ENCODE measurements around the gene ATRIP.

The ATRIP gene

DNA sequence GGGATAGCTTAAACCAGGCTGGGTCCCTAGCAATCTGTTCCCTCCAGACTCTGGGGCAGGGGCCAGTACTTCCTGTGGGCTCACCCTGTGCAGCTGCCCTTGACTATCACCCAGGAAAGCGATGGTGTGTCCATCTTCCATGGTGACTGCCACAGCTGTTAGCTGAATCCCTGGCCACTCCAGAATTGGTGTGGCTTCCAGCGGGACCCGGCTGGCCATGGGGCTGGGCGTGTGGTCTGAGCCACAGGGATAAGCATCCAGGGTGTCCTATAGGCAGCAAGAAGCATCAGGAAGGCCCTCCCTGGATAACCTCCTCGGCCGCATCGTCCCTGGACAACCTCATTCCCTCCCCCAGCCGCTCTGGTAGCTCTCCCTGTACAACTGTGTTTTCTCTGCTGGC lies 23.9 kb upstream of the ATRIP start:
- no peak for TF ChIP-seq JUND (IDR thresholded peaks at IDR 0.05; ENCODE audit: low read depth)
- in situ Hi-C loops (cut with HindIII; ENCODE audit: low pct_unique_long_range_greater_than_20kb, low sequenced_read_pairs) = no loop called here
- no peak for DNase-seq (ENCODE audit: low read depth in 1 of 2, low spot score in 1 of 2)

DNA sequence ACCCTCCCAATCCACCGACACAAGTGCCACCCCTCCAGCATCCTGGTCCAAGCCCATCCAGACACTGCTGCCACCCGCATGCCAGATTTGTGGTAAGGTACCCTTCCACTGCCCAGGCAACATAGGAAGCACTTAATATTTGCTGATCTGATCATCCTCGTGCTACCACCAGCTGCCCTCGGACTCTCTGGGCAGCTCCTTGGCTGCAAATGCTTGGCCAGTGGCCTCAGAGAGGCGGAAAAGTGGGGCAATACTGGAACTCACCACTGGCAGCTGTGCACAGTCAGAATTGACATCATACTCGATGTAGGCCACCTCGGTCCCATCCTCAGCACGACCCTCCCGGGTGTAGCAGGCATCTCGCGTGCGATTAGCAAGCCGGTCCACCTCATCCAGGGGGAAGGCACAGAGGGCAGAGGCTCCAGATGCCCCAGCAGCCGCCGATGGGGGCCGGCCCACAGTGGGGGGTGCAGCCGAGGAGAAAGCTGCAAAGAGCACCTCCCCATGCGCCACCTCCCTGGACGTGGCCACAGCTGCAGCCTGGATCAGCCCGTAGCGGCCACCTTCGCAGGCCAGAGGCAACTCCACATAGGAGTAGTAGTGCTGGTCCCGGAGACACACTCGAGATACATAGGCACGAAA lies 23.2 kb upstream of the ATRIP start:
- in situ Hi-C loops (cut with HindIII; ENCODE audit: low pct_unique_long_range_greater_than_20kb, low sequenced_read_pairs) = no loop called here
- DNase-seq (ENCODE audit: low read depth in 1 of 2, low spot score in 1 of 2) = no peak
- TF ChIP-seq JUND (IDR thresholded peaks at IDR 0.05; ENCODE audit: low read depth) = no peak

DNA sequence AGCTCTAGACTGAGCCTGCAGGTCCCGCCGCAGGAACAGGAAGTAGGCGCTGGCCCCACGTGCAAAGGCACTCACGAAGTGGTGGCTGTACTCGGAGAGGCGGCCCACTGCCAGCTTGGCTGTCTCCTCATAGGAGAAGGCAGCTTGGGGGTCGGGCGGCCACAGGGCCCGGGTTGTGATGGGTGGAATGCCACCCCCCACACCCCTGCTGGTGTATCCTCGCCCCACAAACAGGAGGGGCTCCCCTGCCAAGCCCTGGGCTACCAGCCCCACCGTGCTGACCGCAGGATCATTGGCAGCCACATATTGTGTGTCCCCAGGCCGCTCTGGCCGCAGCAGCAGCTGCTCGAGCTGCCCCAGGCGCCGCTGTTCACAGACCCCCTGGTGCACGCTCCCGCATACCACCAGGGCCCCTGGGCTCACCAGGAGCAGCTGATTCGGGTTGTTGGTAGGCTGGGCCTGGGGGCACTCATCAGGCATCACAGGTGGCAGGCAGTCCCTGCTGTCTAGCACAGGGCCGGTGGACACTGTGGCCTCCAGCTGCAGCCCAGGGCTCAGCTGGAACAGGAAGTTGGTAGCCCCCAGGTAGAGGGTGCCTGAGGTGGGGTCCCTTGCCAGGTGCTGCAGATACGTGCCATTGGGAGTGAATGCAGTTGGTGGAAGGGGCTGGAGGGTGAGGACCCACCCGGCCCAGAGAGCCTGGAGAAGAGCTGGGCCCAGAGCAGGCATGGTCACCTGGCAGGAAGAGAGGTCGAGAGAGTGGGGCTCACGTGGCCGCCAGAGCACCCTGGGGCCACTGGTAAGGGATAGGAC lies 22.4 kb upstream of the ATRIP start:
- DNase-seq (ENCODE audit: low read depth in 1 of 2, low spot score in 1 of 2) = no peak
- TF ChIP-seq JUND (IDR thresholded peaks at IDR 0.05; ENCODE audit: low read depth) = no peak
- in situ Hi-C loops (cut with HindIII; ENCODE audit: low pct_unique_long_range_greater_than_20kb, low sequenced_read_pairs) = no loop called here

DNA sequence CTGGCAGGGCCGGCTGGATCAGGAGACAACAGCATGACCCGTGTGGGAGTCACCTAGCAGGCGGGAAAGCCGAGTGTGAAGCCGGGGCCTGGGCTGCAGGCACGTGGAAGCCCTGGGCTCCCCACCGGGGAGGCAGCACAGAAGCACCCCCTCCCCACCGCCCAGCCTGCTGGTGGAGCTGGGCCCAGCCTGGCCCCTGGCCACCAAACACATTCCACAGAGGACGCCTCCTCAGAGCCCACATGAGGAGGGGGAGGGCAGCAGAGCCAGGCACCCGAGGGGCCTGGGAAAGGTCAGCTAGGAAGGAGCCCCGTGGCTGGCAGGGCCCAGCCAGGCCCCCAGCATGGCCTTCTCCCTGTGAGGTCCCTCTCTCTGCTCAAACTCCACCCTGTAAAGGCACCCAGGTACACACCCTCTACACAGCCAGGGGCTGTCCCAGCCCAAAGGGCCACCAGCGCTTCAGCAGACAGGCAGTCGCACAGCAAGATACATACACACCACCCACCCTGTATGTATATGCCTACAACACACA lies 21.2 kb upstream of the ATRIP start:
- TF ChIP-seq JUND (IDR thresholded peaks at IDR 0.05; ENCODE audit: low read depth) = no peak
- in situ Hi-C loops (cut with HindIII; ENCODE audit: low pct_unique_long_range_greater_than_20kb, low sequenced_read_pairs) = no loop called here
- peak in 1 of 2 experiments; percentile 26 for DNase-seq (ENCODE audit: low read depth in 1 of 2, low spot score in 1 of 2)

DNA sequence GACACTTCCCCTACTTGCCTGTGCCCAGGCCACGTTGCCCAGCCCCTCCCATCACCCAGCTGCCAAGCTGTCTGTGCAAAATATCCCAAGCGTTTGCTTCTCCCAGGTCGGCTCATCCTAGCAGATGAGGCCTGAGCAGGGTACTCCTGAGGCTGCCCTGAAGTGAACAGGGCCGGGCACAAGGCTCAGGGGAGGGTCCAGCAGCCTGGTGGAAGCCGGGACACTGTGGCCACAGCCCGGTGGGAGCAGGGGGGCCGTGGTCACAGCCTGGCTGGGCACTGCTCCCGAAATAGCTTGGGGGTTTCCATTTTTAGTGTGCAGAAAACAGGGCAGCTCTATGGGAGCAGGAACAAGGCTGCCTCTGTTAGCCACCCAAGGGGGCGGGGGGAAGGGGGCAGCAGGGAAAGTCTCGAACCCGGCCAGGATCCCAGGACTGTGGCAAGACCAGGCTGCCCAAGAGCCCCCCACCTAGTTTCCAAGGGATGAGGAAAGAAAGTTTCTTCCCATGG lies 20.1 kb upstream of the ATRIP start:
- in situ Hi-C loops (cut with HindIII; ENCODE audit: low pct_unique_long_range_greater_than_20kb, low sequenced_read_pairs) = no loop called here
- DNase-seq (ENCODE audit: low read depth in 1 of 2, low spot score in 1 of 2) = no peak
- TF ChIP-seq JUND (IDR thresholded peaks at IDR 0.05; ENCODE audit: low read depth) = no peak

DNA sequence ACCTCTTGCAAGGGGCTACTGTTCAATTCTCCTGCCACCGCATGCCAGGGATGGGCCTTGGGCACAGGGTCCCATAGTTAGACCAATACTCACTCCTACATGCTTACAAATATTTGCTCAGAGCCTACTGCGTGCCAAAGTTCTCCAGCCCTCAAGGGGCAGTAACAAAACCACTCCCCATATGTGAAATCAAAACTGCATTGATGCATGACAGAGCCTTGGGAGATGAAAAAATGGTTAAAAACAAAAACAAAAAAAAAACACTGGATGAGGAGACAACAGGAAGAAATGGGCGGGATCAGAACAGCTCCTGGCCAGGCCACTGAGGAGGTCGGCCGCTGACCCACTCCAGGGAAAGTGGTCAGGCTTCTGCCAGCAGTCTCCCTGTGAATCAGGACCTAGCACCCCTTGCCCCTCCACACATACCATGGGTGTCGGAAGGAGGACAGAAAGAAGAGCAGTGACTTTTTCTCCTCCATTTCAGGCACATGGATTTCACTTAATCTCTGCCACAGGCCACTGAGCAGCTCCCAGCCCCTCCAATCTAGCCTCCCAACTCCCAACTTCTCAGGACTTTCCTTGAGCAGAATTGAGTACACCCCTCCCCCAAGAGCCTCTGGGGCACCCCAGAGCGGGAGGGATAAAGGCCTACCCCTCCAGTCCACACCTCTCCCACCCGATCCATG lies 19.4 kb upstream of the ATRIP start:
- in situ Hi-C loops (cut with HindIII; ENCODE audit: low pct_unique_long_range_greater_than_20kb, low sequenced_read_pairs) = no loop called here
- DNase-seq (ENCODE audit: low read depth in 1 of 2, low spot score in 1 of 2) = no peak
- no peak for TF ChIP-seq JUND (IDR thresholded peaks at IDR 0.05; ENCODE audit: low read depth)

DNA sequence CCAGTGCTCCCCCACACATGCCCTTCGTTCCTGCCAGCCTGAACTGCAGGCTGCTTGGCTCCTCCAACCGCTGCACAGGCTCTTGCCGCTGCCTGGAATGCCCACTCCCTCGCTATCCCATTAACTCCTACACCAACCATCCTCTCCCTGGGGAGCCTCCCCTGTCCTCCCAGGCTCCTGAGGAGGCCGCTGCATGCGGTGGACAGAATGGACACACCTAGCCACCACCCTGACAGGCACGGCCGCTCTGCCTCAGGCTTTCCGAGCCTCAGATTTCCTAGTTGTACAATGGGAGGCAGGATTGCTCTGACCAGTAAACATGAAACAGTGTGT lies 18.9 kb upstream of the ATRIP start:
- in situ Hi-C loops (cut with HindIII; ENCODE audit: low pct_unique_long_range_greater_than_20kb, low sequenced_read_pairs) = no loop called here
- DNase-seq (ENCODE audit: low read depth in 1 of 2, low spot score in 1 of 2) = no peak
- TF ChIP-seq JUND (IDR thresholded peaks at IDR 0.05; ENCODE audit: low read depth) = no peak

DNA sequence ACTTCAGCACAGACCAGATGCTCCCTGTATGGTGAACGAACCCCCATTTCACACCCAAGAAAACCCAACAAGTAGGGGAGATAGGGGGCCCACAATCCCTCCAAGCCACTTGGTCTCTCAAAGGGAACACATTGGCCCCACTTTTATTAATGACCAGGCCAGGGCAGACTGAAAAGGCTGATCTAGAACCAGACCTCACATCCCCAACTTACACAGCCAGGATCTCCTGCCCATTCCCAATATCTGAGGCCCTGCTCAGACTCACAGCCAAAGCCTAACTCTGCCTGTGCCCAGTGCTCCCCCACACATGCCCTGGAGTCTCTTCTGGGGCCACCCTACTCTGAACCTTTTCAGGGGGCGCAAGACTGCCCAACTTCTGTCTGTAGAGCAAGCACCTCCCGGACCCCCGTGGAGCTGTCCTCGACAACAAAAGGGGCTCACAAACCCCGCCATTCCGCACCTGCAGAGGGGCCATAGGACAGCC lies 18.4 kb upstream of the ATRIP start:
- in situ Hi-C loops (cut with HindIII; ENCODE audit: low pct_unique_long_range_greater_than_20kb, low sequenced_read_pairs) = no loop called here
- no peak for DNase-seq (ENCODE audit: low read depth in 1 of 2, low spot score in 1 of 2)
- TF ChIP-seq JUND (IDR thresholded peaks at IDR 0.05; ENCODE audit: low read depth) = no peak

DNA sequence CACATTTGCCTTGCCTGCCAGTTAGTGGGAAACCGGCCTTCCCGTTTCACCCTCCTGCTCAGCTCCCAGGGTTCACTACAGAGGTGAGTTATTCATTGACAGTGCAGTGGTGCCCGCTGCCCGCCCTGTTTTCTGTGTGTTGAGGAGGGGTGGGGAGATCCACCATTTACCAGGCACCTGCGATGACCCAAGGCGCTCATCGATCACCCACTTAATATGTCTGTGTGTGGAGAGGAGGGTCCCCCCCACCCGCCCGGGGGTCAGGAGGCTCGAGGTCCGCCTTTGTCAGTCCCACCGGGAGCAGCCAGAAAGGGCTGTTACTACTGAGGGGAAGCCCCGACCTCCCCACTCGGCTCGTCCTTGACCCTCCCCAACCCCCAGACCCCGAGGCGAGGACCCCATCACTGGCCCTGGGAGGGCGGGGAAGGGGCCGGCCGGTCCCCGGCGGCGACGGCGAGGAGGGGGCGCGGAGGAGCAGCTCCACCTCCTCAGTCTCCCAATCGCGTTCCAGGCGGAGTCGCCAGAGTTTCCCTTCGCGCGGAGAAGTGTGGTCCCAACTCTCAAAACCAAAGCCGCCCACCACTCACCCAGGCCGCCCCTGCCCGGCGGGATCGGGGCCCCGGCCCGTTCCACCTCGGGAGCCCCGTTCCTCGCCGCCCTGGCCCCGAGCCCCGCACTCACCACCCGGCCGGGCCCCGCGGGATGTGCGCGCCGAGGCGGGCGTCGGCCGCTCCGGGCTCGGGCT lies 17.8 kb upstream of the ATRIP start:
- no peak for TF ChIP-seq JUND (IDR thresholded peaks at IDR 0.05; ENCODE audit: low read depth)
- DNase-seq (ENCODE audit: low read depth in 1 of 2, low spot score in 1 of 2) = no peak
- in situ Hi-C loops (cut with HindIII; ENCODE audit: low pct_unique_long_range_greater_than_20kb, low sequenced_read_pairs) = no loop called here

DNA sequence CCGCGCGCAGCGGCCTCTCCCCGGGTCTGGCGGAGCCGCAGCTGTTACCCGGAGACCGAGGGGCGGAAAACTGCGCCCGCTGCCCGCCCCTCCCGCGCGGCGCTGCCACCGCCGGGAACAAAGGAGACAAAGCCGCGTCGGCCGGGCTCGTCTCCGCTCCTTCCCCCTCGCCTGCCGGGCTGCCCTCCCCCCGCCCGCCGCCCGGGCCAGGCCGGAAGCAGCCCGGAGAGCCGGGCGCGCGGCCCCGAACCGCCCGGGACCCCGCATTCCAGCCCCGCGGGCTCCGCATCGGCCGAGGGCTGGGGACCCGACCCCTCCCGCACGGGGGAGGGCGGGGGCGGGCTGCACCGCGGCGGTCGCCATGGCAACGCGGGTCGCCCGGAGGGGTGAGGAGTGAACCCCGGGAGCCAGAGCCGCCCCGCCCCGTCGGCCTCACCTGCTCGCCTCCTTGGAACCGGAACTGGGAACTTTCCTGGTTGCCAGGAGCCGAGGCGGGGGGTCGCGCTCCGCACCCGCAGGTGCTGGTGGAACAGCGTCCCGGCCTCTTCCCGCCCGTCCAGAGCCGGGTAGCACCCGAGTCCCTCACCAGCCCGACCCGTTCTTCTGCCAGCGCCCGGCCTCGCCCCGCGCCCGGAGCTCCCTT lies 17.1 kb upstream of the ATRIP start:
- in situ Hi-C loops (cut with HindIII; ENCODE audit: low pct_unique_long_range_greater_than_20kb, low sequenced_read_pairs) = no loop called here
- no peak for TF ChIP-seq JUND (IDR thresholded peaks at IDR 0.05; ENCODE audit: low read depth)
- DNase-seq (ENCODE audit: low read depth in 1 of 2, low spot score in 1 of 2) = peak; percentile 71 to 89

DNA sequence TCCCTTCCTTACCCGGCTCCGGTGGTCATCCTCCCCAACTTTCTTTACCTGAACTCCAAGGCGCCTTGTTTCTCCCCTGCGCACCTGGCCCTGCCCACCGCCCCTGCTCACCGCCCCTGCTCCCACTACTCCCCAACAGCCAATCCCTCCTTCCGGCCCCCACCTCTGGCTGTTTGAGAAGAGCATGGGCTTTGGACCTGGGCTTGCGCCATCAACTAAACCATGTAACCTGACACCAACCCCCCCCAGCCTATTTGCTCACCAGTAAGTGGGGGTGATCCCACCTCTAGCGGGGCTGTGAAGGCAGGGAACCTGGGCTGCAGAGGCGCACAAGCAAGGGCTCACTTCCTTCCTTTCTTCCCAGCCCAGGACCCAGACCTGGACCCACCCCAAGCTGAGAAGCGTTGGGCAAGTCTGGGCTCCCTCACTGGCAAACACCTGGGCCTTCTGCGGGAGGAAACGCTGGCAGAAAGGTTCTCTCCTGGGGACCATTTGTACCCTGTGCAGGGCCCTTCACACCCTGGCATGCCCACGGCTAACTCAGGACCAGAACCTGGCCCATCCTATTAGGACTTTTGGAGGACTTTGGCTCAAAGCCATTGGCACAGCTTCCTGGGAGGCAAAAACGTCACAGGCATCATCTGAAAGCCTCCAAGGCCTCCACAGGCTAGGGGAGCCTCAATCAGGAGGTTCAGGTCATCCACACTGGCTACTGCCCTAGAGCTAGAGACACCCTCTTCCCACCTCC lies 16.4 kb upstream of the ATRIP start, which contains the start of gene PLXNB1:
Gene PLXNB1 (minus strand): TSS at position 127 of the 748 bp plus-strand sequence. CDS start 5,475 bp downstream, outside the sequence.
- in situ Hi-C loops (cut with HindIII; ENCODE audit: low pct_unique_long_range_greater_than_20kb, low sequenced_read_pairs) = no loop called here
- TF ChIP-seq JUND (IDR thresholded peaks at IDR 0.05; ENCODE audit: low read depth) = no peak
- DNase-seq (ENCODE audit: low read depth in 1 of 2, low spot score in 1 of 2) = peak; percentile 73 to 90
